HG03025 (cell line): ENCODE data around the gene PRKAG2.
"Not testable (repeated sequence)": the region's sequence is repeated elsewhere in the genome, so short reads cannot be mapped to it uniquely, and the experiment has no call there.

Experiments
- ATAC-seq: cut with Tn5 transposase; IDR thresholded peaks from one replicate; pipeline ENCODE4 v1.9.1; 2021; ENCODE audit warnings: mild to moderate bottlenecking, moderate library complexity; ENCODE audit not compliant: unreplicated experiment, low FRiP score

The PRKAG2 gene

GRCh38 chr7:151756076-151756731 is 120.7 kb downstream of the PRKAG2 start:
- ATAC-seq = no peak

GRCh38 chr7:151755131-151755801 is 121.6 kb downstream of the PRKAG2 start:
- ATAC-seq = no peak

- ATAC-seq = no peak
Measured at GRCh38 chr7:151754688-151755130, 122.2 kb downstream of the PRKAG2 start.

GRCh38 chr7:151754142-151754590 is 122.7 kb downstream of the PRKAG2 start:
- ATAC-seq = no peak

- ATAC-seq = no peak
Measured at GRCh38 chr7:151752816-151753595, 123.9 kb downstream of the PRKAG2 start.

GRCh38 chr7:151752037-151752436 is 124.9 kb downstream of the PRKAG2 start:
- ATAC-seq = no peak

GRCh38 chr7:151748733-151749132 is 128.2 kb downstream of the PRKAG2 start:
- no peak for ATAC-seq

- ATAC-seq = not testable (repeated sequence)
Measured at GRCh38 chr7:151748021-151748420, 128.9 kb downstream of the PRKAG2 start.

GRCh38 chr7:151745706-151746105 is 131.2 kb downstream of the PRKAG2 start:
- ATAC-seq = no peak

GRCh38 chr7:151744656-151745638 is 132.0 kb downstream of the PRKAG2 start:
- no peak for ATAC-seq

GRCh38 chr7:151744051-151744580 is 132.8 kb downstream of the PRKAG2 start:
- no peak for ATAC-seq

- no peak for ATAC-seq
Measured at GRCh38 chr7:151743481-151743983, 133.4 kb downstream of the PRKAG2 start.

GRCh38 chr7:151742713-151743480 is 134.0 kb downstream of the PRKAG2 start:
- ATAC-seq = no peak

GRCh38 chr7:151741585-151741984 is 135.3 kb downstream of the PRKAG2 start:
- ATAC-seq = no peak

GRCh38 chr7:151740081-151740851 is 136.6 kb downstream of the PRKAG2 start:
- no peak for ATAC-seq

- ATAC-seq = no peak
Measured at GRCh38 chr7:151738925-151739324, 138.0 kb downstream of the PRKAG2 start.

GRCh38 chr7:151736403-151736909 is 140.5 kb downstream of the PRKAG2 start:
- ATAC-seq = no peak

GRCh38 chr7:151735851-151736402 is 141.0 kb downstream of the PRKAG2 start:
- ATAC-seq = no peak
